BE2C (cell line): ENCODE results near the gene HOXA2.

ENCODE experiments used
- DNase-seq: peaks from one replicate; pipeline ENCODE4 v3.0.0-alpha.2; 2020
- H3K27me3 ChIP-seq: fragments of 250-450 bp; sonication (Bioruptor Pico); 2 replicates; pipeline ENCODE4 v1.5.1; 2020; ENCODE audit warnings: mild to moderate bottlenecking
- H3K36me3 ChIP-seq: fragments of 250-450 bp; sonication (Bioruptor Pico); 2 replicates; pipeline ENCODE4 v1.5.1; 2020; ENCODE audit warnings: mild to moderate bottlenecking
- H3K4me1 ChIP-seq: fragments of 250-450 bp; sonication (Bioruptor Pico); 2 replicates; pipeline ENCODE4 v1.5.1; 2020
- H3K4me3 ChIP-seq: 2 replicates; pipeline ENCODE4 v1.5.1; 2011; ENCODE audit warnings: low read depth, low read length
- H3K9me3 ChIP-seq: fragments of 250-450 bp; sonication (Bioruptor Pico); 2 replicates; pipeline ENCODE4 v1.5.1; 2020
- TF ChIP-seq, protein P1 (sequence below): IDR thresholded peaks from 2 replicates; pipeline ENCODE4 v1.5.1; 2012; ENCODE audit warnings: mild to moderate bottlenecking, low read depth, low read length

Gene HOXA2

GRCh38 chr7:27116962-27117886 is 14.7 kb upstream of the HOXA2 start:
- Histone ChIP-seq H3K4me3 (no peak overlapping the region), H3K9me3 (no peaks in the 10 kb centered on the region), H3K4me1 (no peaks in the 10 kb centered on the region), H3K27me3 (peaks cover 95% of the 10 kb centered on the region), H3K36me3 (no peaks in the 10 kb centered on the region)
- DNase-seq, result no peak
- TF ChIP-seq, protein P1, sequence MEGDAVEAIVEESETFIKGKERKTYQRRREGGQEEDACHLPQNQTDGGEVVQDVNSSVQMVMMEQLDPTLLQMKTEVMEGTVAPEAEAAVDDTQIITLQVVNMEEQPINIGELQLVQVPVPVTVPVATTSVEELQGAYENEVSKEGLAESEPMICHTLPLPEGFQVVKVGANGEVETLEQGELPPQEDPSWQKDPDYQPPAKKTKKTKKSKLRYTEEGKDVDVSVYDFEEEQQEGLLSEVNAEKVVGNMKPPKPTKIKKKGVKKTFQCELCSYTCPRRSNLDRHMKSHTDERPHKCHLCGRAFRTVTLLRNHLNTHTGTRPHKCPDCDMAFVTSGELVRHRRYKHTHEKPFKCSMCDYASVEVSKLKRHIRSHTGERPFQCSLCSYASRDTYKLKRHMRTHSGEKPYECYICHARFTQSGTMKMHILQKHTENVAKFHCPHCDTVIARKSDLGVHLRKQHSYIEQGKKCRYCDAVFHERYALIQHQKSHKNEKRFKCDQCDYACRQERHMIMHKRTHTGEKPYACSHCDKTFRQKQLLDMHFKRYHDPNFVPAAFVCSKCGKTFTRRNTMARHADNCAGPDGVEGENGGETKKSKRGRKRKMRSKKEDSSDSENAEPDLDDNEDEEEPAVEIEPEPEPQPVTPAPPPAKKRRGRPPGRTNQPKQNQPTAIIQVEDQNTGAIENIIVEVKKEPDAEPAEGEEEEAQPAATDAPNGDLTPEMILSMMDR, result no peak

DNA sequence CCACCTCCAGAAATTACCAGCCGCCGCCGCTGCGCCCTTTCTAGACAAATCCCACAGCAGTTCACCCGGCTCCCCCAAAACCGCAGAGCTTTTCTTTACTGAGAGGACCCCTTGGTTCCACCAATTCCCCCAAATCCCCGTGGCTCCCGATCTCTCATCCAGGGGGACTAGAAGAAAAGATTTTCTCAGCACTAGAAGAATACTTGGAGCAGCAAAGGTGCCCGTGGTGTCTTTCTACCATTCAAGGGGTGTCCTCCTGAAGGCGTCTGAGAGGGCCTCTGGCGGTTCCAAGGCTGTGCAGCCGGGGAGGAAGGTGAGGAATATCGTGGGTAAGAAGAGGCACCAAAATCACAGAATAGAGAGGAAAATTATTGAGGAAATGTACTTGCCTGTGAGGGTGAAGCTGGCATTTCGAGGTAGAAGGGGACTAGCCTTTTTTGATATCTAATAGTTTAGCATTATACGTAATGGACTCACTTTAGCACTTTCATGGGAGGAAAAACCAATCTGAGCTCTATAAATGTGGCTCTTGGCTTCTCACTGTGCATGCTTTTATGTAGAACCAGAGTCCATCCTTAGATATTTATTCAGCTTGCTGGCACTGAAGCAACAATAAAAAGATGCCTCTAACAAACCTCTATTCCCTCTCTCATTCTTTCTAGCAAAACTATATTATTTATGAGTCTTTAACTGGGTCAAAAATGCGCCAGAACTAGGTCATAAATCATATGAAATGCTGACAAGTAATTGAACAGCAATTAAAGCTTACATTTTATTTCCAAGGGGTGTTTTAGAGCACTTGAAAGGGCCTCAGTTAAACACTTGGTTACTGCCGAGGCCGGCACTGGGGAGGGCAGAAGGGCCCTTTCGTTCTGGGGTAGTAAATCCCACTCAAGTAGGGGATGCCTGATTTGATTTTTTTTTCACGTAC is 13.8 kb upstream of the HOXA2 start:
- no peak overlapping the region for H3K4me3 ChIP-seq
- H3K27me3 ChIP-seq, result peaks cover 95% of the 10 kb centered on the region
- no peaks in the 10 kb centered on the region for H3K36me3 ChIP-seq
- no peaks in the 10 kb centered on the region for H3K9me3 ChIP-seq
- TF ChIP-seq, protein P1, result no peak
- no peak for DNase-seq
- H3K4me1 ChIP-seq, result no peaks in the 10 kb centered on the region

GRCh38 chr7:27115221-27116026 is 12.9 kb upstream of the HOXA2 start:
- peaks cover 95% of the 10 kb centered on the region for H3K27me3 ChIP-seq
- no peak for DNase-seq
- no peak overlapping the region for H3K4me3 ChIP-seq
- H3K4me1 ChIP-seq, result no peaks in the 10 kb centered on the region
- no peaks in the 10 kb centered on the region for H3K36me3 ChIP-seq
- no peaks in the 10 kb centered on the region for H3K9me3 ChIP-seq
- TF ChIP-seq, protein P1, result no peak

DNA sequence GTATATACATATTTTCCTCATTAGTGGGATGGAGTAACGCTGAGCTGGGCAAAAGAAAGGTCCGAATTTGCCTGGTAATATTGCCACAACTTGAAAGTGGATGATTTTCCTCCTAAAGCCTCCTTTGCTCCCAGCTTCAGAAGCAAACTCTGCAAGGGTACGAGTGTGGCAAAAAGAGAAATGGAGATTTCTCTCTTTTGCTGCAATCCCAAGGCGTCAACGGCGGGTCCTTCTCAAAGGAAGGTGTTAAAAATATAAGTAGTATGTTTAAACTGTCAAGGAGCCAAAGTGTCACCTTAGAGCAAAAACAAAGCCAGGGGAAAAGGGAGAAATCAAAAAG is 12.4 kb upstream of the HOXA2 start:
- Histone ChIP-seq H3K4me1 (no peaks in the 10 kb centered on the region), H3K4me3 (no peak overlapping the region), H3K27me3 (peaks cover 95% of the 10 kb centered on the region), H3K9me3 (no peaks in the 10 kb centered on the region), H3K36me3 (no peaks in the 10 kb centered on the region)
- DNase-seq, result no peak
- TF ChIP-seq, protein P1, result no peak

- H3K36me3 ChIP-seq, result no peaks in the 10 kb centered on the region
- no peak overlapping the region for H3K4me3 ChIP-seq
- TF ChIP-seq, protein P1, result no peak
- H3K4me1 ChIP-seq, result no peaks in the 10 kb centered on the region
- H3K9me3 ChIP-seq, result no peaks in the 10 kb centered on the region
- peaks cover 95% of the 10 kb centered on the region for H3K27me3 ChIP-seq
- no peak for DNase-seq
Observed at GRCh38 chr7:27113991-27114769, 11.7 kb upstream of the HOXA2 start.
